GM18907 (cell line): Measurements from ENCODE around the gene UBQLNL.

Source experiments
- ATAC-seq: cut with Tn5 transposase; IDR thresholded peaks from one replicate; pipeline ENCODE4 v1.9.1; 2021; ENCODE audit warnings: mild to moderate bottlenecking, moderate library complexity; ENCODE audit not compliant: unreplicated experiment

UBQLNL gene

DNA sequence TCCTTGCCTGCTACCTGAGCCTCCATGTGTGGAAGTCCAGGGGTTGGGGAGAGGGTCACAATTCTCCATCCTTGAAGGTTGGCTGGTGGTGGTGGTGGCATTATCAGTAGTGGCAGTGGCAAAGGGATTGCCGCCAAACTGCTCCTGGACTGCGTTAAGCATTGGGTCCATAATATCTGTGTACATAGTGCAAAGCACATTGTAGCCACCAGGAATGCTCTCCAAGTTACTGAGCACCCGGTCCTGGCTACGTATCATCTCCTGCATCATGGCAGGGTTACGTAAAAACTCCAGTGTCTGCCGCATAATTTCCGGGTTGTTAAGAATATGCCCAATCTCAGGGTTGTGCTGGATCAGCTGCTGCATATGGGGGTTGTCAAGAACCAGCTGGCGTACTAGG, 7.9 kb downstream of the UBQLNL start:
- no peak for ATAC-seq

DNA sequence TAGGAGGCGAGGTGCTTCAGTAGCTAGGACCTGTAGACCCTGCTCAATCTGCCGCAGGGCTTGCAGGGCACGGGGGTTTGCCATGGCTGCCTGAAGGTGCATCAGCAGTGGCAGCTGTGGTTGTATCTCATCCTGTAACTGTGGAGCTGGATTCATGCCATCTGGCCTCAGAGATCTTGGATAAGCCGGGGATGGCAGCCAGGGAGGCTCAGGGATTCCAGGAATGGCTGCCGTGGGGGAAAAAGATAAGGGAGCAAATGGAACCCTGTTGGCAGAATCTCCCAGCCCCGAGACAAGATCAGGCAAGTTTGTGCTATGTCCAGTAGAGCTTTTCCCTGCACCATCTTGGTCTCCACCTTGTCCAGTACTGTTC, 8.6 kb downstream of the UBQLNL start:
- ATAC-seq: no peak

DNA sequence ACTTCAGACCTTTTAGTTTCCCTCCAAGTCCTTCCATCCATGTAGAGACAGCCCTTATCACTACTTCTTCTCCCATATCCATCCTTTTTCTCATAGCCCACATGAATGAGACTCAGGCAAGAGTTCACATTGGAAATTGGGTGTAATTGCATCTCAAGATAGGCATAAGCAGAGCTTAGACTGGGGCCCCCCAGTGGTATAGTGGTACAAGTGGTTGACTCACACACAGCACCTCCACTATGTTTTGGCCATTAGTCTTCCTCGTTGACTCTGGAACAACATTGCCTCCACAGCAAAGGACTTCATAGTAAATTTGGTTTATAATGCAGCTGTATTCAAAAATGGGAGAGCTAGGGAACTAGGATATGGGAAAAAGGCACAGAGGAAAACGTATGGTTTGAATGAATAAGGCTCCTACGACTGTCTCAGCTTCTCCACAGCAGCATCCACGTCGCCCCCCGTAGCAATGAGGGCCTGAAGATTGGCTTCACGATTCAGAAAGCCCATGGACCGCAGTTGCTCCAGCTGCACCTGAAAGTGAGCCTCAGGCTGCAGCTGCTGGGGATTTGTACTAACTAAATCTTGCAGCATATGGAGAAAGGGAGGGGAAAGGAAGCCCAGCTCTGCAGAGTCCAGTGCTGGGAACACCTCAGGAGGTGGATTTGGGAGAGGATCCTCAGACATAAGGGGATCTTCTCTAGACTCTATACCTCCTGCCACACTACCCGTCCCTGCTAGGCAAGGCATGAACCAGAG, 9.1 kb downstream of the UBQLNL start:
- no peak for ATAC-seq

DNA sequence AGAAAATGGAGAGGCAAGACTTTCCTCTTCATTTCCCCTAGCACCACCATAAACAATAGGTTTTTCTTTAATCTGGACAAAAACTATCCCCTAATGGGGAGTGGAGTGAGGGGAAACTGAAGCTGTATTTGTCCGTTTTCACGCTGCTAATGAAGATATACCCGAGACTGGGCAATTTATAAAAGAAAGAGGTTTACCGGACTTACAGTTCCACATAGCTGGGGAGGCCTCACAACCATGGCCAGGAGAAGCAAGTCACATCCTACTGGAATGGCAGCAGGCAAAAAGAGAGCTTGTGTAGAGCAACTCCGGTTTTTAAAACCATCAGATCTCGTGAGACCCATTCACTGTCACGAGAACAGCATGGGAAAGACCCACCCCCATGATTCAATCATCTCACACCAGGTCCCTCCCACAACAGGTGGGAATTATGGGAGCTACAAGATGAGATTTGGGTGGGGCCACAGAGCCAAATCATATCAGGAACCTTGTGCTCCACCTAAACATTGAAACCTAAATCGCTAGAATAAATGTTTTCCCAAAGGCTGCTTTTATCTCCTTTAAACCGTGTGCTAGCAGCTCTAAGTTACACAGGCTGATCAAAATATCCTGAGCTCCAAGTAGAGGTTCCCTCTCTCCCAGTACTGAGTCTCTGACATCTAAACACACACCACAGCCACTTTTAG, 11.0 kb downstream of the UBQLNL start:
- no peak for ATAC-seq

DNA sequence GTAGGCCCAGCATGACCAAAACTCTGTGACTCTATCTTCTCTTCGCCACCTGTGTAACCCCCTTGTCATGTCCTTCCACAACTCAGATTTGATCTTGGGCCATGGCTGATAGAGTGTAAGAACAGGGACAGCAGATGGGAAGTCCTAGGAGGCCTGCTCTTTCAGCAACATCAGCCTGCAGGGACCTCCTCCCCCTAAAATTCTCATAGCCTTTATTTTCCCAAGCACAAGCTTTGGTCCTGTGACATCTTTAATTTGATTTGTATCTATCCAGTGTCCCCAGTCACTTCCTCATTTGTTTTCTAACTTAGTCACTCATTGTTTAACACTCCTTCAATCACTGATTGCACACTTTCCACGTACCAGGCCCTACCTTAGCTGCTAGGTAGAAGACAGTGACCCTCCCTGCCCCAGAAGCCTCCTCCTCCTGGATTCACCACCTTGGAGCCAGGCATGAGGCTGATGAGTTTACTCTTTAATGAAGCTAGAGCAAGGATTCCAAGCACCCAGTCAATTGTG, 12.0 kb downstream of the UBQLNL start:
- no peak for ATAC-seq

DNA sequence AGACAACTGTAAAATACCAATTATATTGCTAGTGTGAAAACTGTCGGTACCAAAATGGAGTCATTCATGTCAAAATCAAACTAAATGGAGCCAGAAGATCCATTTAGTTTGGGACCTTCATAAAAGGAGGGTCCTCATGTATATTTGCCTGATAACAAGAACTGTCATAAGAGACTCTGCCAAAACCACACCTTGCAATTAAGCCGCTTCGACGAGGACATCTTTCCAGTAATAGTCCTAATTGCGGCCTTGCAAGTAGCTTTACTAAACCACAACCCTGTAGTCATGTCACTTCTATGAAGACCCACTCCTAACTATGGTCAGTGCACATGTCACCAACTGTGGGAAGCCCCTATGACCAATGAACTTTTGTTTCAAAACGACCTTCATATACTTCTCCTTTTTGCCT, 16.1 kb downstream of the UBQLNL start:
- no peak for ATAC-seq

DNA sequence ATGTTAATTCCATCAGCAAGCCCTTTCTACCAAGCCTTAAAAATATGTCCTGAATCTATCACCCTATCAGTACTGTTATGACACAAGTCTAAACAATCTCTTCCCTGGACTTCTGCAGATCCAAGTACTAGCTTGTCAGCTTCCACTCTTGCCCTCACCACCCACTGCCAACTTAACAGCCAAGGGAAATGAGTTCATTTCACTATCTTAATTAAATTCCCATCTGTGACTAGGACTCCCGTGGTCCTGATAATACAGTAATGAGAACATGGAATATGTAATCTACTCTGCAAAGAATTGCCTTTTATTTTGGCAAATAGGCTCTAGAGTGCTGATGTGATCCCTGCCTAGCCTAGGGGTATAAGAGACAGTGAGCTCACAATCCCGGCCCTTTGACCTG, 16.8 kb downstream of the UBQLNL start:
- no peak for ATAC-seq

DNA sequence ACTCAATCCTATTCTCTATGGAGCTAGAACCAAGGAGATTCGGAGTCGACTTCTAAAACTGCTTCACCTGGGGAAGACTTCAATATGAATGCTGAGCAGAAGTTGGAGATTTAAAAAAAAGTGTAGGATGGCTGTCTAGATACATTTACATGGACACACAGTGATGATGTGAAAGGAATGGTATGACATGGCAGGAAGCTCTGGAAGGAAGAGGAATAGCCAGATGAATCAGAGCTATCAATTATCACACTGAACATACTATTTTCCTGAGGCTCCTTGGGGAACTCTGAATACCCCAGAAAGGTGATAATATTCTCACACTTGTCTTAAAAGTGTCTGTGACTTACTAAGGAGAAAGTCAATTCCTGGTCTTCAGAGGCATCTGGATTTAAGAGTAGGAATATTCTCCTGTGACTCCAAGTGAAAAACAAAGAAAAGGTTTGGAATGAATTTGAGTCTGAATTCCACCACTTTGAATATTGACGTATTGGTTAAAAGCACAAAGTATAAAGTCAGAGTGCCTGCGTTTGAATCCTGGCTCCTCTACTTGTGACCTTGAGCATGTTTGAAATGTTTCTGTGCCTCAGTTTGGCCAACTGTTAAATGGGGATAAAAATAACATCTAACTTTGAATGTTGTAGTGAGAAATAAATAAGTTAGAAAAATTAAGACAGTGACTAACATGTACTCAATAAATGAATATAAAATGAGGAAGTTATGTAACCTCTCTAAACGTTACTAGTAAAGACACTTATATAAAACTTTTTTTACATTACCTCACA, 26.7 kb downstream of the UBQLNL start:
- ATAC-seq: no peak

DNA sequence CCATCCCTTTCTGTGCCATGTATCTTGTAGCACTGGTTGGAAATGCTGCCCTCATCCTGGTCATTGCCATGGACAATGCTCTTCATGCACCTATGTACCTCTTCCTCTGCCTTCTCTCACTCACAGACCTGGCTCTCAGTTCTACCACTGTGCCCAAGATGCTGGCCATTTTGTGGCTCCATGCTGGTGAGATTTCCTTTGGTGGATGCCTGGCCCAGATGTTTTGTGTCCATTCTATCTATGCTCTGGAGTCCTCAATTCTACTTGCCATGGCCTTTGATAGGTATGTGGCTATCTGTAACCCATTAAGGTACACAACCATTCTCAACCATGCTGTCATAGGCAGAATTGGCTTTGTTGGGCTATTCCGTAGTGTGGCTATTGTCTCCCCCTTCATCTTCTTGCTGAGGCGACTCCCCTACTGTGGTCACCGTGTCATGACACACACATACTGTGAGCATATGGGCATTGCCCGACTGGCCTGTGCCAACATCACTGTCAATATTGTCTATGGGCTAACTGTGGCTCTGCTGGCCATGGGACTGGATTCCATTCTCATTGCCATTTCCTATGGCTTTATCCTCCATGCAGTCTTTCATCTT, 27.6 kb downstream of the UBQLNL start:
- ATAC-seq: no peak

DNA sequence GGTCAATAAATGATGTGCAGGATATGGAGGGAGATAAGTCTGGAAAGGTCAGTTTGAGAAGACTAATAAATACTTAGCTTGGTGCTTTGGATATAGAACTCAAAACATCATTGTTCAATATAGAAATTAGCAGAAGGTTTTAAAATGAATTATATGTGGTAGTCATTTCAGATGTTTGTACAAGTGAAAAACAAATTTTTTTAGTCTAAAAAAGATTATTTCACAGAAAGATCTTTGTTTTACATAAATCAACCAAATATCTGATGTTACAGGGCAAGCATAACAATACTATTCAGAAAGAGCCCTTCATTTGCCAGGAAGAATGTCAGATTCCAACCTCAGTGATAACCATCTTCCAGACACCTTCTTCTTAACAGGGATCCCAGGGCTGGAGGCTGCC, 28.1 kb downstream of the UBQLNL start, which contains the start of gene OR52D1:
TSS of gene OR52D1 (plus strand) at position 301 of the 400 bp plus-strand sequence. CDS start at position 323, 22 bp downstream.
- ATAC-seq: no peak

DNA sequence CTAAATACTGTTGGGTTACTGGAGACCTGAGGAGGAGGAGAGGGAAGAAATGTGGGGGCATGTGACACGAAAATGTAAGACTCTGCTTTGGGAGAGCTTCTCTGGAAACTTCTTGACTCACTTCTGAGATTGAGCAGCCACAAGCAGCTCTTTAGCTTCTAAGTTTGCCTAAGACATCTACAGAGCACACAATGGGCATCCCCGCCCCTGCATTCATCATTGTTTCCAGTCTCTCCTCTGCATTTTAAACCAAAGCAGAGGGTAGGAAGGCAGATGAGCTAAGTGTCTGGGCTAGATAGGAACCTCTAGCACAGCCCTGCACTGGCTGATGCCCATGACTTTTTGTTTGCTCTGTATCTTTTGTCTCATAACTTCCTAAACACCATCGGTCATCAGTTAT, 30.1 kb downstream of the UBQLNL start:
- no peak for ATAC-seq

DNA sequence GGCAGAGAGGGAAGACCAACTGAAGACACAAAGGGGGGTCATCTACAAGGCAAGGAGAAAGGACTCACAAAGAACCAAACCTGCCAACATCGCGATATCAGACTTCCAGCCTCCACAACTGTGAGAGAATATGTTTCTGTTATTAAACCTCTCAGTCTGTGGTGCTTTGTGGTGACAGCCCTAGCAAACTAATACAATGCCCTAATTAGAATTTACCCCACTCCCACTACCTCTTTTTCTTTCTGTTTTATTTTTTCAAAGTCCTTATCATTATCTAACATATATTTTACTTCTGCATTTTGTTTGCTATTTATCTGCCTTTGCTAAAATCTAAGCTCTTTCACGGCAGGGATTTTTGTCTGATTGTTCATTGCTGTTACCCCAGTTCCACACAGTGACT, 30.5 kb downstream of the UBQLNL start:
- ATAC-seq: no peak

DNA sequence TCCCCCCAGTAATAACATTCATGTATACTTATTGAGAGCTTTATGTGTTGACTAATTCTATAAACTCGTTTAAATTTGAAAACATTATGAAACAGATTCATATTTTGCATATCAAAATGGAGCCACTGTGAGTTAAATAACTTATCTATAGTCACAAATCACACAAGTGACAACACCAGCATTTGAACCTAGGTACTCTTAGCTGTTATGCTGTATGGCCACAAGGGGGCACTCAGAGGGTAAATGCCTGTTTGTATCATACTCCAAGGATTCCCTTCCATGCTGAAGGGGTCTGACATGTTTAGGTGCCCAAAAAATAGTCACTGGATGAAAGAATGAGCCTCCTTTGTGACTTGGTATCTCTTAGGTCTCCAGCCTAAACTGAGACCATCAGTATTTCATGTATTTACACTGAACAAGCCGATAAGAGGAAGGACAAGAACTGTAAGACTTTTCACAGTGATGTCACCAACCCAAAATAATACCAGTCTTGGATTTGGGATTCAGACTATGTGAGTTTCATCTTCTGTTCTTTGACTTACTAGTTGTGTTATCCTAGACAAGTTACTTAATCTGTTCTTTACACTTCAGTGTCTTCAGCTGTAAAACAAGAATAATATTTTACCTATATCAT, 40.2 kb downstream of the UBQLNL start:
- peak; percentile 81 for ATAC-seq

DNA sequence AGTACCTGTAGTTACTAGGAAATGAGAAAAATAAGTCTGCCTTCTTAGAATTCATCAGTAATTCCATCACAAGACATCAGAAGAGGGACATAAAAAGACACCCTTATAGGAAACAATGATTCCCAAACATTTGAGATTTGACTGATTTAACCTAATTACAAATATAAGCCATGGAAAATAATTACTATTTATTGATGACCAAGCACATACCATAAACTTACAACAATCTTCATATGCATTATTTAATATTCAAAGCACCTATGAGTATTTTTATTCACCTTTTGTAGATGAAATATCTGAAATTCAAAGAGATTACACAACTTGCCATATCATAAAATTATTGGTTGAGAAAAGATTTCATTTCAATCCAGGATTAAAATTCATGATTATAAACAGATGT, 42.6 kb downstream of the UBQLNL start:
- ATAC-seq: no peak

DNA sequence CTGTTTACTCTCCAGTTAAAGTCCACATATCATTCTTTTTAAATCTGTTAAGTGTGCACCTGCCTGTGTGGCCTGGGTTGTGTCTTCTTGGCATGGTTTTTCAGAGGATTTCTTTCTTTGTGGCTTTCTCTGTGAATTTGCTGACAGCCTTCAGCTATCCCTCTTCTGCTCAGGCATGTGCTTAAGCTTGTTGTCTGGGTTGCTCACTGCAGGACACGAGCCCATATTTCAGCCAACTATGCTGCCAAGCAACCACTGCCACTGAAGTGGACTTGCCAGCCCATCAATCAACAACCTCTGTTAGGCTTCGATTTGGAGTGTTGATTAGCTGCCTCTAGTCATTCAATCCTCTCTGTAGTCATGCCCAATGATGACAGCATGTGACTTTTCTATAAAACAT, 49.0 kb downstream of the UBQLNL start:
- no peak for ATAC-seq
